NCI-H2196 treated with DMSO at 0.1 percent for 48 hours (cell line): Measurements from ENCODE around the gene DQX1.
"Not testable (repeated sequence)": the region's sequence is repeated elsewhere in the genome, so short reads cannot be mapped to it uniquely, and the experiment has no call there.

Experiments
- DNase-seq: peaks from one replicate; lab custom pipeline; 2025; ENCODE audit not compliant: unreplicated experiment; lab: John Stamatoyannopoulos, UW

Gene DQX1

DNA sequence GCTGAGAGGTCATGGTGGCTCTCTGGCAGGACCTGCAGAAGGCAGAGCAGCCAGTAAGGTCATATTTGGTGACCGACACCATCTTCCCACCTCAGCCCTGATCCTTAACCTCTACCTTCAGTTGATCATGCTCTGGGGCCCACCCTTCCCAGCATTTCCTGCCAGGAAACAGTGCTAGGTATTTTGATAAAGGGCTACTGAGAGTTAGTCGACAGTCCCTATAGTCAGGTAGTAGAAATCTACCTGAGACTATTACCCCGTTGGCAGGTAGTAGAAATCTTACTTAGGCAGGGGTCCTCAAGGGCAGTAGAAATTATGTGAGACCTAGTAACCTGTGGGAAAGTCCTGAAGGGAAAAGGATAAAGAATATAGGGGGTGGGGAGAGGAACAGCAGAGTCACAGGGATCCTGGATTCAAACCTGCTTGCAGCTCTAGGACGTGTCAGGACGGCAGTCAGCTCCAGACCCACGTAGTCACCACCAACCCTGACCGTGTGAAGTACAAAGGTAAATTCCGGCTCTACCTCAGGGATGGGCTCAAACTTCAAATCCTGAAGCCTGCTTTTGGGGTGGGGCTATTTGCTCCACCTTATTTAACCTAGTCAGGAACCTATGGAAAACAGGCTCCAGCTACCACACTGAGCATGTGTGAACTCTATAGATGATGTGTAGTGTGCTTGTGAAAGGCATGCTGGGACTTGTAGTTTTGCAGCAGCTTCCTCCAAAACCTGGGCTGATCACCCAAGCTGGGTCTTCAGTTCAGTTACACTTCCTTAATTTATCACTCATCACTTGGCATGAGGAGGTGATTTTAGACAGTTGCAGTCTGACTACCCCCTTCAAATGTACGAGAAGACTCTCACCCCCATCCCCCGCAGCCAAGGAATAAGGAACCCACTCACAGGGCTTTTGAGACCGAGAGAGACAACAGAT is at the start of gene DQX1:
DQX1 (minus strand) TSS at position 515 of the 932 bp plus-strand sequence; CDS start at position 13, 502 bp downstream.
- DNase-seq: no peak

- DNase-seq: no peak
Observed at GRCh38 chr2:74575320-74575719, 49.3 kb upstream of the DQX1 start.

DNA sequence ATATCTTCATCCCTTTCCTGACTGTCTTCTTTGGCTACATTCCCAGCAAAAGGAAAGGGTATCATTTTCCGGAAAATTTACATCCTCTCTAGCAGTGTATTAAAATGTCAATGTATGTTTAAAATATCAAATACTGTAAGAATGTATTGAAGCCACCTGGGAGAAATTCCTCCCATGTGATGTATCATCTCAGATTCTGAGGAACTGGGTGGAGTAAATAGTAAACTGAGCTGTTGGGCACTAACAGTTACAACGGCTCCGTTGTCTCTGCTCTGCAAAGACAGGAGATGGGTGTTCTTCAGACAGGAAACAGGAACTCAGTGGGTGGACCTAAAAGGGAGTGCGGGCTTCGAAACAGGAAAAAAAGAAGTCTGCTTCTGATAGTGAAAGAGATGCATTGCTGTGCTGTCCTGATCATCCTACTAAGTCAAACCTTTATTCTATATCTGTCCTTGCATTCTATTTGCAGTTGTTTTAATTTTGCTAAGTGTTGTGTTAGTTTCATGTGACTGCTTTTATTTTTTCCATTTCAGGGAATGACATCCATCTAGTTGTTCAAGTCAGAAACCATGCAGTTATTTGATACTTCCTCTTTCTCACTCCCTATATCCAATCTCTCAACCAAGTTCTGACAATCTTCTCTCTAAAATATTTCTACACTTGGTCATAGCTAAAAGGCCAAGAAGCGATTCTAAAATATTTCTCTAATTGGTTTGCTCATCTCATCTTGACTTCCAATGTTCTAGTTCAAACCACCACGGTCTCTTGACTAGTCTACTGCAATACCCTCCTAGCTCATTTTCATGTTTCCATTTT is 47.9 kb upstream of the DQX1 start:
- no peak for DNase-seq

DNA sequence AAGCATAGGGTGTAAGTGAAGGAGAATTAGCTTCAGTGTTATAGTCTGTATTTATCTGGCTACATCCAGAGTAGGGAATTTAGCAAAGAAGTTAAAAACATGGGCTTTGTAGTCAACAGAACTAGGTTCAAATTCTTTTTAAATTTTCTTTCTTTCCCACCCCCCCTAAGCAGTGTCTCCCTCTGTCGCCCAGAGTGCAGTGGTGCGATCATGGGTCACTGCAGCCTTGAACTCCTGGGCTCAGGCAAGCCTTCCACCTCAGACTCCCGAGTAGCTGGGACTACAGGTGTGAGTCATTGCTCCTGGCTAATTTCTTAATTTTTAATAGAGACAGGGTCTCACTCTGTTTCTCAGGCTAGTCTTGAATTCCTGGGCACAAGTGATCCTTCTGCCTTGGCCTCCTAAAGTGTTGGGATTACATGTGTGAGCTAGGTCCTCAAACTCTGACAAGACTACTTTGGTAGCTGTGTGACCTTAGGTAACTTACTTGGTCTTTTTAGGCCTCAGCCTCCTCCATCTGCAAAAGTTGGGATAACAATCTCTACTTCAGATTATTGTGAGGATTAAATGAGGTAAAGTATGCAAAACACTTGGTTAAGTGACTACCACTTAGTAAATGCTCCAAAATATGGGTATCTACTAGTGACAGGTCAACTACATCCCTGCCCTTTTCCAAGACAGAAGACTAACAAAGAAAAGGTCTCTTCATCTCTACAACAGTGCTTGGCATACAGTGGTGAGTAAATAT is 46.3 kb upstream of the DQX1 start:
- no peak for DNase-seq

- no peak for DNase-seq
Observed at GRCh38 chr2:74571058-74571457, 45.0 kb upstream of the DQX1 start.

- DNase-seq: no peak
Observed at GRCh38 chr2:74569686-74570085, 43.7 kb upstream of the DQX1 start.

DNA sequence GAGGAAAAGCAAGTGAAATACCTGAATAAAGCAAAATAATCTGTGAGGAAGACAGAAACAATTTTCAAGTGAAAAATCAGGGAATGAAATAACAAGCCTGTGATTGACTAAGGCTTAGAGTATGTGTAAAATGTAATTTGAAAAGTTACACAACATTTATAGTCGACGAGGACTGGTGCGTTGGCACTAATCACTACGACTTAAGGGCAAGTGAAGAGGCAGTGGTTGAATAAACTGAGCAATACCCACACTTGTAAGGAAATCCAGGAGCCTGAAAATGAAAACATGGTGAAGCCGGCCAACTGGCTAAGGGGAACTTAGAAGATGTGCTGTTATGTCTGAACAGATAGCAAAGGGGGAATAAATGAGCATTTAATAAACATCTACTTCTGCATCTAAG is 41.9 kb upstream of the DQX1 start:
- DNase-seq: no peak

- no peak for DNase-seq
Observed at GRCh38 chr2:74566754-74567085, 40.7 kb upstream of the DQX1 start.

DNA sequence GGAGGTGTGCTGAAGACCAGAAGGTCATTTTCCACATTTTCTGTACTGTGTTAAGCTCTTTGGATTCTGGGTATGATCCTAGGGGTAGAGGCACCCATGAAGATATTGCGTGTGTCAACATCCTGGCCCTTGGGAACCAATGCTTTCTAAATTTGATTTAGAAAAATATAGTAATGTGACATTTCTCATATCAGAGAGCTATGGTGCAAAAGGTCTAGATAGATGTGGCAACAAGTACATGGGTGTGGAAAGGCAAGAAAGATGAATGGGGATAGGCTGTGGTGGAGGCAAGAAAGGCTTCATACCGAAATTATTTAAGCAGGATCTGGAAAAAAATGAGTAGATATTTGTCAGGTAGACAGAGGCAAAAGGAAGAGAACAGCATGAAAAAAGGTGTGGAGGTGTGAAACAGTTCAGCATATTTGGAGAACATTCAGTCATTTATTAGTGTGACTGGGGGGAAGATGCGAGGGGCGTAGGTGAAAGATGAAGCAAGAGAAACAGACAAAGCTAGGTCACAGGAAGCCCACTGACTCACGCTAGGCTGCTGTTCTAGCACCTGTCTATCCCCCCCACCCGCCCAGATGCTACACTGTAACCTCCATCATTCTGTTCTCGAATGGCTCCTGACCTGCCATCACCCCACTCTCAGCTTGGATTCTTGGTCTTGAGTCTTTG is 40.2 kb upstream of the DQX1 start:
- DNase-seq: no peak

DNA sequence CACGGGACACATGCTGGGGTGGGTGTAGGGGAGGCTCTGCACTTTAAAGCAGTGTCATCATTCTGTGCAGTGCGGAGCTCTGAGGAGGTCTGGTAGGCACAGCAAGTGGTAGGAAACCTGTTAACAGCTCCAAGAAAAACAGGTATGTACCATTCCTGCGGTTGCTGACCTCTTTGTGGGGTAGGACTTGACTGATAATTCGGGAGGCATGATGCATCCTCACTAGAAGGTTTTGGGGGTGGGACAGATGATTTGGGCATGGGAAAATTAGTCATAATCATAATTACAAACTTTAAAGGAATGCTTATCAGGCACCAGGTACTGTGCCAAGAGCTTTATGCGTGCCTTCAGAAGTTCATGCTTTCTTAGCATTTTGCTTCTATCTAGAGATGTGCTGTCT is 38.2 kb upstream of the DQX1 start:
- no peak for DNase-seq

DNA sequence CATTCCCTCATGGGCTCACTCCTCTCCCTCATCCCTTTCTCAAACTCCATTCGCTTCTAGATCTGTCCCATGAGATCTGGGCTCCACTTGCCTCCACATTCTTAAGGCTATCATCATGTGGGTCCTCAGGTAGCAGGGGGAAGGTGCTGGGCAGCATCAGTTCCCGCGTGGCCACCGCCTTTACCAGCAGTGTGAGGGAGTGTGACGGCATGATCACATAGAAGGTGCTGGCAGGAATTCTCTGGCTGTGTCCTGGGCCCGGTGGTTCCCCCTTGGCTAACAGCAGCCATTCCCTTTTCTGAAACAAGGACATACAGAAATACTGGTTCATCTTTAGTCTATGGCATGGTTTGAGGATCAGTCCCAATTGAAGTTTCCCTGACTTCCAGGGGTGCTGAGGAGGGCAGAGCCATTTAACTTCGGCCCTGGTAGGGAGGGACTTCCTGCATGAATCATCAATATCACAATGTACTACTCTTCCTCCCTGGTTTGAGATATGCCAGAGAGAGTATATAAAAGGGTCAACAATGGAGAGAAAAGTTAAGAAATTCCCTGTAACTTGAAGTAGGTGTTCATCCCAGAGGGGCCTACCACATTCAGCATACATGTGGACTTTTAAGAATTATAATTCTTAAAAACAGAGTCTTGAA is 36.2 kb upstream of the DQX1 start:
- DNase-seq: no peak

- not testable (repeated sequence) for DNase-seq
Observed at GRCh38 chr2:74561022-74561421, 35.0 kb upstream of the DQX1 start.

GRCh38 chr2:74560591-74560990 is 34.6 kb upstream of the DQX1 start:
- DNase-seq: no peak

DNA sequence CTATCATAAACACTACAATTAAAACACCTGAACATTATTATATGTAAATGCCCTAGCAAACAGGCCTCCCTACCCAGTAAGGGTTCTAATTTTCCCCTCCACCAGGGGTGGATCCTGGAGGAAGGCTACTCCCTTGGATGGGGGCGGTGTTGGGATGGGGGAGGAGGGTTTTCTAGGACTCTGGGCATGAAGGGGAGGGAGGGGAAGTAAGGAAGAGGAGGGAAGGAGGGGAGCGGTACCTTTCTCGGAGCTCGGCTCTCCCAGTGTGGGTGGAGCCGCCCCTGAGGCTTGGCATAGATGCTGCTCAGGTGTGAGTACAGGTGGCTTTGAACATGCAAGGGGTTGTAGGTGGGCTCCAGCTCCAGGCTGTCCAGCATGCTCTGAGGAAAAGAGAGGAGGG is 33.9 kb upstream of the DQX1 start:
- no peak for DNase-seq

DNA sequence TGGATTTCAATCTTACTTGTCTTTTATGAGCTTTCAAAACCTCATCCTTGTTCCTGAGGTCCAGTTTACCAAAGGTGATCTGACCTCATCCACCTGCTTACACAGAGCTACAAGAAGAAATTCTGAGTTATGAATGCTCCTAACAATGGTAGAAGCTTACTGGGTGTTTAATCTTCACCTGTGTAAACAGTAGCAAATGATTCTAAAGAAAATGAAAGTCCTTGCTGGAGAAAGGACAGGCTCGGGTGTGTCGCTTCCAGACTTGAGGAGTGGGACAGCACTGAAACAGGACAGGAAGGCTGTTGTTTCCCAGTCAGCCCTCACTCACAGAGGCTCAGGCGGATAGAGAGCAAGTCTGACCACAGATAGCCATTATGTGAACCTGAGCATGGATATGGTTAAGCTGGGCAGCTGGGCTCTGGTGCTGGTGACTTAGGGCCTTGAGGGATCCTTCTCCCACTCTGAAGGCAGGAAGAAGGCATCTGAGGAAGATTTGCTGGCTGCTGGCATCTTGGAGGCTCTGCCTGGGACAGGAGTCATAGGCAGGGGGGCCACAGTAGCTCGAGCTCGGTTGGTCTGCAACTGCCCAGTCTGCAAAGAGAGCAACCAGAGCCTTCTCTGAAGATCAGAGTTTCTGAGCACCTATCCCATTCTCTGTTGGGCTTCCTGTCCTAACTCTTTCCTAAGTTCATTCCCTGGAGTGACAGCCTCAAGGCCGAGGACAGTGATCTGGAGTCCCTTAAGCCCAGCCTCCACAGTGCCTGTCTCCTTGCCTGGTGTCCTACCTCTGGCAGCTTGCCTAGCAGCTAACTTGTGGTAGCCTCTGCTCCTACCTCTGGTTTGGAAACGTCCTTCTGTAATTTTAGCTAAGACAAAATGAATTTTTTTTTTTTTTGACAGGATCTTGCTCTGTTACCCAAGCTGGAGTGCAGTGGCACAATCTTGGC is 32.5 kb upstream of the DQX1 start:
- no peak for DNase-seq

DNA sequence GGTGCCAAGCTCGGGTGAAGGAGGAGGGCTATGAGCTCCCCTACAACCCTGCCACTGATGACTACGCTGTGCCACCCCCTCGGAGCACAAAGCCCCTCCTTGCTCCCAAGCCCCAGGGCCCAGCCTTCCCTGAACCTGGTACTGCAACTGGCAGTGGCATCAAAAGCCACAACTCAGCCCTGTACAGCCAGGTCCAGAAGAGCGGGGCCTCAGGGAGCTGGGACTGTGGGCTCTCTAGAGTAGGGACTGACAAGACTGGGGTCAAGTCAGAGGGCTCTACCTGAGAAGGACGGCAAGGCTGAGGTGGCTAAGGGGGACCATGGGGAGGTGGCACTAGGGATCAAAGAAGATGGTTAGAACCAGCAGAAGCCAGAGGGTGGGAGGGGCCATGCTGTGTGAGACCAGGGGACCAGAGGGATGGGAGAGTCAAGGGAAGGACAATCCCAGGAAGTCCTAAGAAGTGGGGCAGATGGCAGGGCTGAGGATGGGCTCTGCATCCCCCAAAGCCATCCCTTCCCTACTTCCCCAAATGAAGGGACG is 30.9 kb upstream of the DQX1 start:
- no peak for DNase-seq

GRCh38 chr2:74556159-74556558 is 30.1 kb upstream of the DQX1 start:
- no peak for DNase-seq

- DNase-seq: no peak
Observed at GRCh38 chr2:74555610-74556103, 29.6 kb upstream of the DQX1 start.
